Measurements from ENCODE around the gene TICRR. TPM values are rescaled to one million over a fixed set of nuclear protein-coding genes. Genes with fewer than 3 reads are reported as not detected.

The TICRR gene
- total RNA-seq, 1 donor from 2014 or later, result 0.65 TPM

- DNase-seq (ENCODE audit: low read depth), result no peak
Measured at GRCh38 chr15:89673165-89673512, 97.9 kb downstream of the TICRR start.

GRCh38 chr15:89674526-89674925 lies 99.3 kb downstream of the TICRR start:
- no peak for DNase-seq (ENCODE audit: low read depth)

GRCh38 chr15:89675606-89676005 lies 100.3 kb downstream of the TICRR start:
- DNase-seq (ENCODE audit: low read depth), result no peak

GRCh38 chr15:89677381-89677780 lies 102.1 kb downstream of the TICRR start:
- DNase-seq (ENCODE audit: low read depth), result no peak

Other genes starting within 250 kb of the TICRR start
- gene POLG, start 240.6 kb upstream of the TICRR start, total RNA-seq, result 90.6 and 105 TPM in 2 replicates
- gene RHCG, start 78.9 kb upstream of the TICRR start, total RNA-seq, result 0.10 and 1.6 TPM in 2 replicates
- gene KIF7, start 80.0 kb downstream of the TICRR start, total RNA-seq, result 1.4 and 4.1 TPM in 2 replicates
- 0.15 TPM in 1 of 2 replicates, not detected in the other for gene PLIN1, start 103.9 kb downstream of the TICRR start, total RNA-seq
- gene PEX11A, start 115.3 kb downstream of the TICRR start, total RNA-seq, result 3.3 and 11.6 TPM in 2 replicates
- 0.69 and 1.2 TPM in 2 replicates for gene WDR93, start 115.3 kb downstream of the TICRR start, total RNA-seq
- gene MESP1, start 175.8 kb downstream of the TICRR start, total RNA-seq, result 0.45 and 0.69 TPM in 2 replicates
- gene MESP2, start 200.9 kb downstream of the TICRR start, total RNA-seq, result not detected in 2 replicates
- 34.7 and 80.6 TPM in 2 replicates for gene ANPEP, start 239.4 kb downstream of the TICRR start, total RNA-seq